Nephron progenitor cell (in vitro differentiated cells): ENCODE measurements around the gene PRICKLE4.

Experiments
- DNase-seq: peaks from one replicate; pipeline ENCODE4 v3.0.0; 2021
- H3K27ac Mint-ChIP-seq: 2 replicates; pipeline ENCODE4 v1.8.0; 2021; ENCODE audit warnings: mild to moderate bottlenecking, moderate library complexity, mixed read lengths
- H3K27me3 Mint-ChIP-seq: 2 replicates; pipeline ENCODE4 v1.8.0; 2021; ENCODE audit warnings: mild to moderate bottlenecking, low read depth, mixed read lengths; ENCODE audit not compliant: poor library complexity
- H3K36me3 Mint-ChIP-seq: 2 replicates; pipeline ENCODE4 v1.8.0; 2021; ENCODE audit warnings: low read depth, mixed read lengths
- H3K4me1 Mint-ChIP-seq: 2 replicates; pipeline ENCODE4 v1.8.0; 2021; ENCODE audit warnings: mixed read lengths
- H3K4me3 Mint-ChIP-seq: 2 replicates; pipeline ENCODE4 v1.8.0; 2021; ENCODE audit warnings: mild to moderate bottlenecking, moderate library complexity, mixed read lengths
- H3K9me3 Mint-ChIP-seq: 2 replicates; pipeline ENCODE4 v1.8.0; 2021; ENCODE audit warnings: mild to moderate bottlenecking, moderate library complexity, mixed read lengths
- TF ChIP-seq, protein P1 (sequence below): fragments of 200-600 bp; sonication (generic); IDR thresholded peaks from 2 replicates; pipeline ENCODE4 v1.5.0; 2021; ENCODE audit warnings: antibody characterized with exemption

Gene PRICKLE4

DNA sequence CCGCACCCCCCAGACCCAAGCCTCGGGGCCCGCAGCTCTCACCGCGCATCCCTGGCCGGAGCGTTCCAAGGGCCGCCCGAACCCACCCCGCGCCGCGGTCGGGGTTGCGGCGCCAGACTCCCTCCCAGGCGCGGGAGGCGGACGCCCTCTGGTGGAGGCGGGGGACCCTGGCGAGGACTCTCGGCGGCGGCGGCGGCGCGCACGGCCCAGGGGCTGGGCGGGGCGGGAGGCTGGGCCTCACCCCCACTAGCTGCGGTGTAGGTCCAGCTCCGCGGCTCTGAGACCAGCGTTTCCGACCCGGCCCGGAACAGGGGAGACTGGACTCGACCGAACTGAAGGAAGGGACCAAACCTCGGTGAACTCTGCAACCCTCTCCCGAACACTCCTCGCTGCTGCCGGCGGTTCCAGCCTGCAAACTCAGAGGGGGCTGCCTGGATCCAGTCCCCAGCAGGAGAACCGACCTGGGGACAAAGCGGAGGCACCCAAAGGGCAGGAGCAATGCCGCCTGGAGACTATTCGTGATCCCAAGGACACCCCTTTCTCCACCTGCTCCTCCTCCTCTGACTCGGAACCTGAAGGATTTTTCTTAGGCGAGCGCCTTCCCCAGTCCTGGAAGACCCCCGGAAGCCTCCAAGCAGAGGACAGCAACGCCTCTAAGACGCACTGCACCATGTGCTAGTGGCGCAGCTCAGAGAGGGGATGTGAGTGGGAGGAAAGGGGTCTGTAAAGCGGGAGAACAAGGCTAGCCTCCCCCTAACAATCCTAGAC lies 6.1 kb downstream of the PRICKLE4 start:
- Mint-ChIP-seq H3K9me3 (no peaks in the 10 kb centered on the region), H3K4me1 (peaks cover 38% of the 10 kb centered on the region), H3K36me3 (peaks cover 19% of the 10 kb centered on the region), H3K27ac (peak overlapping the region; percentile 99), H3K27me3 (peaks cover 35% of the 10 kb centered on the region), H3K4me3 (peak overlapping the region; percentile 98)
- DNase-seq, result peak; percentile 95
- TF ChIP-seq, protein P1, sequence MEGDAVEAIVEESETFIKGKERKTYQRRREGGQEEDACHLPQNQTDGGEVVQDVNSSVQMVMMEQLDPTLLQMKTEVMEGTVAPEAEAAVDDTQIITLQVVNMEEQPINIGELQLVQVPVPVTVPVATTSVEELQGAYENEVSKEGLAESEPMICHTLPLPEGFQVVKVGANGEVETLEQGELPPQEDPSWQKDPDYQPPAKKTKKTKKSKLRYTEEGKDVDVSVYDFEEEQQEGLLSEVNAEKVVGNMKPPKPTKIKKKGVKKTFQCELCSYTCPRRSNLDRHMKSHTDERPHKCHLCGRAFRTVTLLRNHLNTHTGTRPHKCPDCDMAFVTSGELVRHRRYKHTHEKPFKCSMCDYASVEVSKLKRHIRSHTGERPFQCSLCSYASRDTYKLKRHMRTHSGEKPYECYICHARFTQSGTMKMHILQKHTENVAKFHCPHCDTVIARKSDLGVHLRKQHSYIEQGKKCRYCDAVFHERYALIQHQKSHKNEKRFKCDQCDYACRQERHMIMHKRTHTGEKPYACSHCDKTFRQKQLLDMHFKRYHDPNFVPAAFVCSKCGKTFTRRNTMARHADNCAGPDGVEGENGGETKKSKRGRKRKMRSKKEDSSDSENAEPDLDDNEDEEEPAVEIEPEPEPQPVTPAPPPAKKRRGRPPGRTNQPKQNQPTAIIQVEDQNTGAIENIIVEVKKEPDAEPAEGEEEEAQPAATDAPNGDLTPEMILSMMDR, result peak; percentile 59

DNA sequence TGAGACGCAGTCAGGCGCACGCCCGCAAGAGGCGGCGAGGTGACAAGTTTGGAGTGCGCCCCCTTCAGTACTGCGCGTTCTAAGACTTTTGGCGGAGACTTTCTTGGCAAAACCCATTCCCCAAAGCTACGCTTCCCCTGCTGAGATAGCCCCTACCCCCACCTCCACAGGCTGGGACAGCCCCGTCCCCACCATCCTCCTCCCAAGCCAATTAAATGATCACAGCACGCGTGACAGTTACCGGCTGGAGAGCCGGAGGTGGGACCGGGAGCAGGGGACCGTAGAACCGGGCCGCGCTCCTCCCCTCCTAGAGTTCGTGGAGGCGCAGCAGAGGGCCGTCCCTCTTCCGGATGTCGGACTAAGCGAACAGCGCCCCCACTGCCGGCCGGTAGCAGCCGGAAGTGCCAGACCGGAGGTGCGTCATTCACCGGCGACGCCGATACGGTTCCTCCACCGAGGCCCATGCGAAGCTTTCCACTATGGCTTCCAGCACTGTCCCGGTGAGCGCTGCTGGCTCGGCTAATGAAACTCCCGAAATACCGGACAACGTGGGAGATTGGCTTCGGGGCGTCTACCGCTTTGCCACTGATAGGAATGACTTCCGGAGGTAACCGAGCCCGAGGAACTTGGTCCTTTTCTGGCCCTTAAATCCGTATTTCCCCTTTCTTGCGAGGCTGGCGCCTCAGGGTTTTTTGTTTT lies 6.8 kb downstream of the PRICKLE4 start, which contains the start of gene TOMM6:
TSS of gene TOMM6 (plus strand) at position 476 of the 699 bp plus-strand sequence. CDS start at position 480, 4 bp downstream.
- peak within 1 kb of the TSS; percentile 98 for H3K4me3 Mint-ChIP-seq
- DNase-seq, result peak; percentile 96
- H3K27ac Mint-ChIP-seq, result peak within 1 kb of the TSS; percentile 99
- no peaks in the 10 kb centered on the region for H3K9me3 Mint-ChIP-seq
- H3K27me3 Mint-ChIP-seq, result peaks cover 32% of the 10 kb centered on the region
- TF ChIP-seq, protein P1, result peak; percentile 95
- peaks cover 35% of the 10 kb centered on the region for H3K4me1 Mint-ChIP-seq
- H3K36me3 Mint-ChIP-seq, result peaks cover 24% of the 10 kb centered on the region

DNA sequence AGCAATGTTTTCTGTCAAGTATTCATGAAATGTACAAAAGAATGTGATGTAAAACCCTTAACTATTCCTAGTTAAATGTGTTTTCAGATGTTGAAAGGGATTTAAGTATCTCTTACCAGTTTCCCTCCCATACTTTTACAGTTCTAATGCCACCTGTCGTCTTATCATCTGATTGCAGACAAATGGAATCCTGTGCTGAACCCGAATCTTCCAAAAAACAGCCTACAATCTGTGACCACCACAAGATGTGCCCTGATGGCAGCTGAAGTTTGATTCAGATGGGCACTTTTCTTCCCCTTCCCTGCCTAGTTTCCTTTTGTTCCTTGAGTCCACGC lies 8.8 kb downstream of the PRICKLE4 start:
- Mint-ChIP-seq H3K4me3 (peak overlapping the region; percentile 98), H3K27ac (peak overlapping the region; percentile 94), H3K9me3 (no peaks in the 10 kb centered on the region), H3K4me1 (peaks cover 32% of the 10 kb centered on the region), H3K27me3 (peaks cover 14% of the 10 kb centered on the region), H3K36me3 (peaks cover 26% of the 10 kb centered on the region)
- DNase-seq, result no peak
- TF ChIP-seq, protein P1, result no peak

DNA sequence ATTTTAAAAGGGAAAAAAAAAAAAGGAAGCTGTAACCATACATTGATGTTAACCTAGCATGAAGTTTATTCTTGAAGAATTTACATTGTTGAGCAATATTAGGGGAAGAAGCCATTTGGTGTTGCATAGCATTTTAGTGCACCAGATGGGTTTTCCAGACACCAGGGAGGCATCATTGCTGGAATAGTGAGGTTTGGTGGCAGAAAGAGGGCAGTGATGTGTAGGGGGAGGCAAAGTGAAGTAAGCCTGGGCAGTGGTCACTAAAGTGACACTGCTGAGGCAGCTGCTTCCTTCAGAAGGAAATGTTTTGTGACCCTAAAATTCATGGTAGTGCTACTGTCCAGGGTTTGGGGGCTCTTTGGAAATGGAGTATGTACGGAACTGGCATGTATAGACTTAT lies 9.5 kb downstream of the PRICKLE4 start:
- Mint-ChIP-seq H3K9me3 (no peaks in the 10 kb centered on the region), H3K27me3 (peaks cover 9% of the 10 kb centered on the region), H3K27ac (no peak overlapping the region), H3K4me3 (no peak overlapping the region), H3K36me3 (peaks cover 26% of the 10 kb centered on the region), H3K4me1 (peaks cover 25% of the 10 kb centered on the region)
- TF ChIP-seq, protein P1, result no peak
- no peak for DNase-seq

DNA sequence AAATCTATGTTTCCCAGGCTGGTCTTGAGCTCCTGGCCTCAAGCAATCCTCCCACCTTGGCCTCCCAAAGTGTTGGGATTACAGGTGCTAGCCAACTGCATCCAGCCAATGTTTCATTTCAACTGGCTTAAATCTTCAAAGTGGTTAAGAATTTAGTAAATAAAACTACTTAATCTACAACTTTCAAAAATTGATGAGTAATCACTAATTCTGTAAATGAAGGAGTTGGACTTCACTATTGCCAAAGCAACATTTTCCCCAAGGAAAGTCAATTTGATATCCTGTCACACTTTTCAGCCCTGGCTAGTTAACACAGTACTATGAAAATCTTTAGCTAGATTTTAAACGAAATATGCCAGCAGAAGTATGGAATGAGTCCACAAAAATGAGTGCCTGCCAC lies 10.7 kb downstream of the PRICKLE4 start:
- Mint-ChIP-seq H3K4me1 (peaks cover 13% of the 10 kb centered on the region), H3K27ac (no peak overlapping the region), H3K36me3 (peaks cover 31% of the 10 kb centered on the region), H3K4me3 (no peak overlapping the region), H3K9me3 (no peaks in the 10 kb centered on the region), H3K27me3 (no peaks in the 10 kb centered on the region)
- DNase-seq, result no peak
- TF ChIP-seq, protein P1, result no peak
